Mesenchymal stem cell (in vitro differentiated cells and primary cell): ENCODE measurements around the gene GALNT1.

ENCODE experiments used
- DNase-seq: peaks from one replicate; pipeline ENCODE4 v3.0.0-alpha.2; 2013
- H2AFZ ChIP-seq: one replicate; pipeline ENCODE4 v1.6.1; 2013; ENCODE audit warnings: low read depth, mild to moderate bottlenecking, control low read depth, inconsistent platforms, low read length, moderate library complexity
- H2AK5ac ChIP-seq: 2 replicates; pipeline ENCODE4 v1.6.1; 2013; ENCODE audit warnings: low read length, moderate library complexity, mild to moderate bottlenecking, inconsistent platforms; ENCODE audit not compliant: severe bottlenecking
- H2BK120ac ChIP-seq: one replicate; pipeline ENCODE4 v1.6.1; 2013; ENCODE audit warnings: low read depth, mild to moderate bottlenecking, inconsistent platforms, low read length, moderate library complexity
- H2BK12ac ChIP-seq, 2 experiments: one replicate each; pipeline ENCODE4 v1.6.1; 2013; ENCODE audit warnings: inconsistent platforms in 2 of 2, low read length in 2 of 2, mild to moderate bottlenecking in 2 of 2, moderate library complexity in 2 of 2, control low read depth in 1 of 2
- H2BK15ac ChIP-seq: one replicate; pipeline ENCODE4 v1.6.1; 2013; ENCODE audit warnings: mild to moderate bottlenecking, low read depth, inconsistent platforms; ENCODE audit not compliant: poor library complexity, severe bottlenecking
- H2BK5ac ChIP-seq: 2 replicates; pipeline ENCODE4 v1.6.1; 2013; ENCODE audit warnings: low read depth, mild to moderate bottlenecking, low read length, control low read depth, inconsistent platforms; ENCODE audit not compliant: poor library complexity, severe bottlenecking
- H3K14ac ChIP-seq, 2 experiments: one replicate each; pipeline ENCODE4 v1.6.1; 2013; ENCODE audit warnings: inconsistent platforms in 2 of 2, low read length in 2 of 2, control low read depth in 1 of 2, mild to moderate bottlenecking in 1 of 2, moderate library complexity in 1 of 2
- H3K18ac ChIP-seq, 2 experiments: one replicate each; pipeline ENCODE4 v1.6.1; 2013; ENCODE audit warnings: inconsistent platforms in 2 of 2, low read length in 2 of 2, control low read depth in 1 of 2, low read depth in 1 of 2, mild to moderate bottlenecking in 1 of 2
- H3K23ac ChIP-seq, 2 experiments: one replicate each; pipeline ENCODE4 v1.6.1; 2013; ENCODE audit warnings: inconsistent platforms in 2 of 2, low read length in 2 of 2, mild to moderate bottlenecking in 2 of 2, moderate library complexity in 2 of 2, control low read depth in 1 of 2
- H3K27ac ChIP-seq: 2 replicates; pipeline ENCODE4 v1.5.1; 2013; ENCODE audit warnings: mild to moderate bottlenecking, moderate library complexity, low read length, control low read depth, inconsistent platforms; ENCODE audit not compliant: poor library complexity, severe bottlenecking
- H3K27me3 ChIP-seq, 2 experiments: 2 replicates each; pipeline versions ENCODE4 v1.6.1 to v1.7.0; 2013; ENCODE audit warnings: low read length in 2 of 2, mild to moderate bottlenecking in 2 of 2, moderate library complexity in 2 of 2, control low read depth in 1 of 2, inconsistent platforms in 1 of 2; ENCODE audit not compliant: control insufficient read depth in 1 of 2, insufficient read depth in 1 of 2
- H3K36me3 ChIP-seq, 2 experiments: 2 replicates each; pipeline versions ENCODE4 v1.6.1 to v1.7.0; 2013; ENCODE audit warnings: low read length in 2 of 2, control low read depth in 1 of 2, inconsistent platforms in 1 of 2, low read depth in 1 of 2, mild to moderate bottlenecking in 1 of 2; ENCODE audit not compliant: insufficient read depth in 2 of 2, control insufficient read depth in 1 of 2
- H3K4ac ChIP-seq, 2 experiments: one replicate each; pipeline ENCODE4 v1.6.1; 2013; ENCODE audit warnings: inconsistent platforms in 2 of 2, low read length in 2 of 2, mild to moderate bottlenecking in 2 of 2, moderate library complexity in 2 of 2, control low read depth in 1 of 2, low read depth in 1 of 2
- H3K4me1 ChIP-seq: 2 replicates; pipeline ENCODE4 v1.6.1; 2013; ENCODE audit warnings: low read depth, low read length, control low read depth; ENCODE audit not compliant: control insufficient read depth, insufficient read depth
- H3K4me2 ChIP-seq: 2 replicates; pipeline ENCODE4 v1.6.1; 2013; ENCODE audit warnings: low read length, mild to moderate bottlenecking, inconsistent platforms; ENCODE audit not compliant: poor library complexity, severe bottlenecking
- H3K4me3 ChIP-seq, 2 experiments: 2 replicates each; pipeline versions ENCODE4 v1.5.1 to v1.7.0; 2013; ENCODE audit warnings: low read length in 2 of 2, mild to moderate bottlenecking in 2 of 2, control low read depth in 1 of 2, low read depth in 1 of 2; ENCODE audit not compliant: insufficient read depth in 1 of 2
- H3K79me1 ChIP-seq: replicated peaks from 2 replicates; pipeline ENCODE4 v1.6.1; 2013; ENCODE audit warnings: mild to moderate bottlenecking, control low read depth, low read length, inconsistent platforms; ENCODE audit not compliant: poor library complexity, severe bottlenecking
- H3K9ac ChIP-seq: 2 replicates; pipeline ENCODE4 v1.7.0; 2013; ENCODE audit warnings: mild to moderate bottlenecking, low read length, moderate library complexity
- H3K9me3 ChIP-seq: 2 replicates; pipeline ENCODE4 v1.7.0; 2013; ENCODE audit warnings: mild to moderate bottlenecking, low read length; ENCODE audit not compliant: control insufficient read depth
- H4K8ac ChIP-seq: one replicate; pipeline ENCODE4 v1.6.1; 2013; ENCODE audit warnings: inconsistent platforms, mild to moderate bottlenecking, low read length, moderate library complexity
- H4K91ac ChIP-seq: one replicate; pipeline ENCODE4 v1.6.1; 2013; ENCODE audit warnings: mild to moderate bottlenecking, low read length, inconsistent platforms
- WGBS: methylation state at CpG from one replicate; pipeline ENCODE4 v1.1.7; 2013; ENCODE audit warnings: mixed read lengths; 5-methylcytosine and 5-hydroxymethylcytosine counted together

GALNT1 gene

DNA sequence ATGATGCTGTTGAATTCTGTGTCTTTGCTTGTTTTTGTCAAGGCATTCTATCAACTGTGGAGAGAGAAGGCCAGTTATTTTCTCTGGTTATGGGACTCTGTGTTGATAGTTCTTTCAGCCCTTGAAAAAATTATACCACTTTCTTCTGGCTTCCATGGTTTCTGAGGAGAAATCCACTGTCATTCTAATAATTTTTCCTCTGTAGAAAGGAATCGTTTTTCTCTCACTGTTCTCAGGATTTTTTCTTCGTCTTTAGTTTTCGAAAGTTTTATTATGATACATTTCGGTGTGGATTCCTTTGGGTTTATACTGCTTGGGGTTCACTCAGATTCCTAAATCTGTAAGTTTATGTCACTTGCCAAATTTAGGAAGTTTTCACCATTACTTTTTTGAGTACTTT, 6.6 kb downstream of the GALNT1 start:
- H2AFZ ChIP-seq = no peak overlapping the region

DNA sequence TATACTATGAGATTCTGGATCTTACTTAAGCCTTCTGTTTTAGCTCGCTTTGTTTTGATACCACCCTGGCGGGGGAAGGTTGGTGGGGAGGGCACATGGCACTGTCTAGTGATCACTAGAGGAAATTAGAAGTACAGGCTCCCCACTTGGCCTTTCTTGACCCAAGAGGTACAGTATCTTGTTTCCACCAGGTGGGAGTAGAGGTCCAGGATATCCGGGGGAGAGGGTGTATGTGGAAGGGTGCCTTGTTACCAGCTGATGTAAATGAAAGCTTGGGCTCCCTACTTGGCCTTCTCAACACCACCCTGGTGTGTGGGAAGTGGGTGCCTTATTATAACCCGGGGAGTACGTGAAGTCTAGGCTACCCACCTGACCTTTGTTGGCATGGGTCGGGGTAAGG, 7.5 kb downstream of the GALNT1 start:
- H3K79me1 ChIP-seq = peaks cover 17% of the 10 kb centered on the region
- no peak overlapping the region for H2AFZ ChIP-seq
- H3K14ac ChIP-seq = no peak overlapping the region
- no peak overlapping the region for H2BK5ac ChIP-seq
- 89% methylated on average over 6 of the region's 6 CpGs for WGBS
- H3K4ac ChIP-seq = no peak overlapping the region
- no peaks in the 10 kb centered on the region for H3K27me3 ChIP-seq
- H3K36me3 ChIP-seq = peaks cover 0 to 6% of the 10 kb centered on the region in 2 experiments
- no peak overlapping the region for H3K23ac ChIP-seq
- peaks cover 25% of the 10 kb centered on the region for H3K9me3 ChIP-seq
- no peak overlapping the region for H2BK12ac ChIP-seq
- H2BK120ac ChIP-seq = no peak overlapping the region
- H4K8ac ChIP-seq = no peak overlapping the region
- H3K4me3 ChIP-seq = no peak overlapping the region
- no peak overlapping the region for H3K27ac ChIP-seq
- H3K4me1 ChIP-seq = peaks cover 1% of the 10 kb centered on the region
- no peak overlapping the region for H2AK5ac ChIP-seq
- H2BK15ac ChIP-seq = no peak overlapping the region
- no peak overlapping the region for H3K9ac ChIP-seq
- H4K91ac ChIP-seq = no peak overlapping the region
- no peak overlapping the region for H3K18ac ChIP-seq
- H3K4me2 ChIP-seq = no peak overlapping the region
- DNase-seq = no peak

More for the DNA sequence above, 6.6 kb downstream of the GALNT1 start:
- H3K4me1 ChIP-seq = peaks cover 1% of the 10 kb centered on the region
- H3K23ac ChIP-seq = no peak overlapping the region
- H3K4me3 ChIP-seq = no peak overlapping the region
- H2BK5ac ChIP-seq = no peak overlapping the region
- peaks cover 0 to 6% of the 10 kb centered on the region in 2 experiments for H3K36me3 ChIP-seq
- no peak overlapping the region for H3K18ac ChIP-seq
- H4K8ac ChIP-seq = no peak overlapping the region
- no peak overlapping the region for H3K4ac ChIP-seq
- WGBS = no CpG with 5 or more reads among the region's 4 CpGs
- H2BK15ac ChIP-seq = no peak overlapping the region
- H2BK120ac ChIP-seq = no peak overlapping the region
- peaks cover 17% of the 10 kb centered on the region for H3K79me1 ChIP-seq
- no peak overlapping the region for H3K27ac ChIP-seq
- no peak for DNase-seq
- no peak overlapping the region for H3K9ac ChIP-seq
- H2BK12ac ChIP-seq = no peak overlapping the region
- H2AK5ac ChIP-seq = no peak overlapping the region
- H3K14ac ChIP-seq = no peak overlapping the region
- no peak overlapping the region for H3K4me2 ChIP-seq
- peaks cover 25% of the 10 kb centered on the region for H3K9me3 ChIP-seq
- no peaks in the 10 kb centered on the region for H3K27me3 ChIP-seq
- H4K91ac ChIP-seq = no peak overlapping the region

DNA sequence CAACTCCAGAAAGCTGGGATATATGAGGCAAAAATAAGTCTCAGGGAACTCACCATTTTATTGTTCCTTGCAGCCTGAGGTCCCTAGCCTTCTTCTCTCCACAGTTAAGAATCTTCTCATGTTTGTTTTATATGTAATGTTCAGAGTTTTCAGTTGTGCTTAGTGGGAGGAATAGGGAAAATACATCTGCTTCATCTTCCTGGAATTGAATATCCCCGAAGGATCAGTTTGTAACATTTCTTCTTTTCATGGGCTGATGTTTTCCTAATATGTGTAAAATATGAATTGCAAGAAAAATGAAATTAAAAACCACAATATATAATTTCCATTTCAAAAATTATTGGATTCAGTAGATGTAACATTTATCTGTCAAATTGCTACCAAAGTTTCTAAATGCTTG, 8.0 kb downstream of the GALNT1 start:
- Histone ChIP-seq H3K27ac (no peak overlapping the region), H2BK120ac (no peak overlapping the region), H3K4me1 (peaks cover 1% of the 10 kb centered on the region), H2BK5ac (no peak overlapping the region), H2AK5ac (no peak overlapping the region), H3K23ac (no peak overlapping the region), H3K4ac (no peak overlapping the region), H4K91ac (no peak overlapping the region), H2BK15ac (no peak overlapping the region), H2AFZ (no peak overlapping the region), H4K8ac (no peak overlapping the region), H3K79me1 (peaks cover 19% of the 10 kb centered on the region), H3K36me3 (peaks cover 0 to 4% of the 10 kb centered on the region in 2 experiments), H3K4me2 (no peak overlapping the region), H3K9ac (no peak overlapping the region), H3K18ac (no peak overlapping the region), H3K14ac (no peak overlapping the region), H3K27me3 (no peaks in the 10 kb centered on the region), H2BK12ac (no peak overlapping the region), H3K9me3 (peaks cover 25% of the 10 kb centered on the region), H3K4me3 (no peak overlapping the region)
- no peak for DNase-seq
- WGBS = no CpG with 5 or more reads among the region's 1 CpG

DNA sequence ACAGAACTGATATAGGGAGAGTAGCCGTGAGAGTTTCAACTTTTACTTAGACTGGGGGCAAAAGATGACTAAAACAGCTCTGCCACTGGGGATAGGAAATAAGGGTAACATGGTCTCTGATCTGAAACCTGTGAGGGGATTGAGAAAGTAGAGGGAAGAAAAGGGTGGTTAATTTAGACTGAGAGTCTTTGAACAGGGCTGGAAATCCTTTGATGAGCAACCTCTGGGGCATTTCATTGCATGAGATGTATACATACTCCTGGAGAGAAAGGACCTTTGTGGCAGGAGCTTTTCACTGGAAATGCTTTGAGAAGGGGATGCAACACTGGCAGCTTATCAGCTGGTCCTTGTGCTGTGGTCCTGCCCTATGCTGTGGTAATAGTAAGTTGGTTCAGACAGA, 9.4 kb downstream of the GALNT1 start:
- Histone ChIP-seq H3K4ac (no peak overlapping the region), H2AK5ac (no peak overlapping the region), H2BK120ac (no peak overlapping the region), H3K14ac (no peak overlapping the region), H2BK5ac (no peak overlapping the region), H3K27me3 (no peaks in the 10 kb centered on the region), H3K79me1 (peaks cover 22% of the 10 kb centered on the region), H3K9ac (no peak overlapping the region), H4K8ac (no peak overlapping the region), H3K4me3 (no peak overlapping the region), H4K91ac (no peak overlapping the region), H3K23ac (no peak overlapping the region), H2BK12ac (no peak overlapping the region), H3K27ac (no peak overlapping the region), H2AFZ (no peak overlapping the region), H3K4me2 (no peak overlapping the region), H3K9me3 (peaks cover 25% of the 10 kb centered on the region), H3K4me1 (peaks cover 1% of the 10 kb centered on the region), H3K18ac (no peak overlapping the region), H2BK15ac (no peak overlapping the region), H3K36me3 (no peaks in the 10 kb centered on the region)
- 94% methylated on average over 1 of the region's 1 CpG for WGBS
- peak; percentile 45 for DNase-seq
